ENCODE results near the gene AMBN.

AMBN gene

DNA sequence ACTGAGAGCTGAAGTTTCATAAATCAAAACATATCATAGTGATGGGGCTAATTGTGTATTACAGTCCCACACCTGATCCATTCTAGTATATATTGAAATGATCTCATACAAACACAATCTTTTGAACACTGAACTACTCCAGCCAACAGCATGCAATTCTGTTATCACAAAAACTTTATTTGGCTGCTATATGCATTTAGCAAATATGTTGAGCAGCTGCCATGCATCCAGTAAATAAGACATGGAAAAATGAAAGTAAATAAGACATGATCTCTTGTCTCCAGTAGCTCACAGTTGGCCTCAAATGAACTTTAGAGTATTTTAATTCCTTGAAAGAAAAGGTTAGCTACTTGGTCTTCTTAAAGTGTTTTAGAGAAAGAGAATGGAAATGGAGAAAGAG lies 2.1 kb downstream of the AMBN start:
- POLR2A ChIA-PET, result no interaction called here
- H3K9me3 ChIP-seq (ENCODE audit: control extremely low read depth in 1 of 5, control insufficient read depth in 4 of 5, insufficient read depth in 2 of 5, low read depth in 1 of 5, low read length in 4 of 5), result no peaks in the 10 kb centered on the region
- no peaks in the 10 kb centered on the region for H3K4me1 ChIP-seq (ENCODE audit: control extremely low read depth in 1 of 4, control insufficient read depth in 4 of 4, insufficient read depth in 4 of 4, low read length in 3 of 4)
- DNase-seq, result no peak
- H3K27me3 ChIP-seq (replicated peaks in 2 of 5; ENCODE audit: control insufficient read depth in 4 of 5, insufficient read depth in 5 of 5, low read length in 4 of 5), result no peaks in the 10 kb centered on the region
- no peak overlapping the region for H3K4me3 ChIP-seq (ENCODE audit: control insufficient read depth in 1 of 7, extremely low read depth in 1 of 7, insufficient read depth in 4 of 7, low read depth in 2 of 7, low read length in 6 of 7)
- CTCF ChIA-PET, result interaction anchor here (0.5 to 1.1 kb wide), 2 partner anchors 9 to 968 kb away, joined by 3 read pairs; no protein-coding TSS in a partner anchor
- no peaks in the 10 kb centered on the region for H3K36me3 ChIP-seq (ENCODE audit: control insufficient read depth in 4 of 4, insufficient read depth in 4 of 4, low read length in 3 of 4)
- H3K27ac ChIP-seq (ENCODE audit: insufficient read depth in 1 of 2, low read depth in 1 of 2, low read length in 2 of 2, poor library complexity in 1 of 2, severe bottlenecking in 2 of 2), result no peak overlapping the region

DNA sequence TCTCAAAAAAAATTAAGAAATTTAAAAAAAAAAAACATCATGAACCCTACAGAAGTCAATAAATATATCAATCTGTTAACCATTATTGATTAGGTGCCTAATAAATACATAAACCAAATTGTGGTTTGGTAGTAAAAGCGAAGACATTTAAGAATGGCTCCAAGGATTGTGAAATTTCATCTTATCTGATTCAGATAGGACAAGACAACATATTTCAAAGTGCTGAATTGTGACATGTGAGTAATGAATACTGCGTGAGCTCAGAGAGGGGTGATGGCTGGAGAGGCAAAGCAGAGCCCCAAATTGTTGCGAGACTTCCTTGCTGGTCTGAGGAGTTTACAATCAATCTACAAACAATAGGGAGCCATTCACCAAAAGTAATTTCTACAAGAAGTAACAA lies 8.2 kb downstream of the AMBN start:
- ChIA-PET CTCF (interaction anchor here (0.6 to 1.5 kb wide), 8 partner anchors 11 to 1112 kb away, joined by 3 to 5 read pairs (median 3); no protein-coding TSS in a partner anchor), POLR2A (no interaction called here)
- Histone ChIP-seq H3K36me3 (ENCODE audit: control insufficient read depth in 4 of 4, insufficient read depth in 4 of 4, low read length in 3 of 4) (no peaks in the 10 kb centered on the region), H3K27me3 (replicated peaks in 2 of 5; ENCODE audit: control insufficient read depth in 4 of 5, insufficient read depth in 5 of 5, low read length in 4 of 5) (no peaks in the 10 kb centered on the region), H3K27ac (ENCODE audit: insufficient read depth in 1 of 2, low read depth in 1 of 2, low read length in 2 of 2, poor library complexity in 1 of 2, severe bottlenecking in 2 of 2) (no peak overlapping the region), H3K9me3 (ENCODE audit: control extremely low read depth in 1 of 5, control insufficient read depth in 4 of 5, insufficient read depth in 2 of 5, low read depth in 1 of 5, low read length in 4 of 5) (no peaks in the 10 kb centered on the region), H3K4me3 (ENCODE audit: control insufficient read depth in 1 of 7, extremely low read depth in 1 of 7, insufficient read depth in 4 of 7, low read depth in 2 of 7, low read length in 6 of 7) (no peak overlapping the region), H3K4me1 (ENCODE audit: control extremely low read depth in 1 of 4, control insufficient read depth in 4 of 4, insufficient read depth in 4 of 4, low read length in 3 of 4) (peaks cover 0 to 4% (median 0%) of the 10 kb centered on the region in 4 experiments)
- 100% methylated on average over 1 of the region's 3 CpGs for WGBS (ENCODE audit: insufficient coverage)
- DNase-seq, result no peak

DNA sequence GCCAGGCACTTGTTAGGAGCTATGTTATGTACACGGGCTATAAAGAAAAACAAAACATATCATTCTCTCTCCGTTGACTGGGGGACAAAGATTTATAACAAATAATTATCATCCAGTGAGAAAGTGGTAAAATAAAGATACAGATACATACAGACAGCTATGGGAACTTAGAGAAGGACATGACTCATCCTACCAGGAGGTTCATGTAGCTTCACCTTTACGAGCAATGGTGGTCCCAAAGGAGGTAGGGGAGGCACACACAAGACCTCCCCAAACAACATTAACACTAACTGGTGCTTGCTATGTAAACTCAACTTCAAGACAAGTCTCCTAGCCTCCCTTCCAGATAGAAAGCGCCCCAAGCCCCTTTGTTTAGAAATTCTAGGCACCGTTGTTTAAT lies 8.9 kb downstream of the AMBN start:
- Histone ChIP-seq H3K27me3 (replicated peaks in 2 of 5; ENCODE audit: control insufficient read depth in 4 of 5, insufficient read depth in 5 of 5, low read length in 4 of 5) (no peaks in the 10 kb centered on the region), H3K9me3 (ENCODE audit: control extremely low read depth in 1 of 5, control insufficient read depth in 4 of 5, insufficient read depth in 2 of 5, low read depth in 1 of 5, low read length in 4 of 5) (no peaks in the 10 kb centered on the region), H3K4me3 (ENCODE audit: control insufficient read depth in 1 of 7, extremely low read depth in 1 of 7, insufficient read depth in 4 of 7, low read depth in 2 of 7, low read length in 6 of 7) (no peak overlapping the region), H3K36me3 (ENCODE audit: control insufficient read depth in 4 of 4, insufficient read depth in 4 of 4, low read length in 3 of 4) (no peaks in the 10 kb centered on the region), H3K4me1 (ENCODE audit: control extremely low read depth in 1 of 4, control insufficient read depth in 4 of 4, insufficient read depth in 4 of 4, low read length in 3 of 4) (peaks cover 0 to 4% (median 0%) of the 10 kb centered on the region in 4 experiments), H3K27ac (ENCODE audit: insufficient read depth in 1 of 2, low read depth in 1 of 2, low read length in 2 of 2, poor library complexity in 1 of 2, severe bottlenecking in 2 of 2) (no peak overlapping the region)
- ChIA-PET CTCF (interaction anchor here (0.6 to 1.5 kb wide), 10 partner anchors 10 to 1111 kb away, joined by 3 to 5 read pairs (median 3); no protein-coding TSS in a partner anchor), POLR2A (no interaction called here)
- DNase-seq, result no peak
- WGBS (ENCODE audit: insufficient coverage), result 93% methylated on average over 2 of the region's 5 CpGs

DNA sequence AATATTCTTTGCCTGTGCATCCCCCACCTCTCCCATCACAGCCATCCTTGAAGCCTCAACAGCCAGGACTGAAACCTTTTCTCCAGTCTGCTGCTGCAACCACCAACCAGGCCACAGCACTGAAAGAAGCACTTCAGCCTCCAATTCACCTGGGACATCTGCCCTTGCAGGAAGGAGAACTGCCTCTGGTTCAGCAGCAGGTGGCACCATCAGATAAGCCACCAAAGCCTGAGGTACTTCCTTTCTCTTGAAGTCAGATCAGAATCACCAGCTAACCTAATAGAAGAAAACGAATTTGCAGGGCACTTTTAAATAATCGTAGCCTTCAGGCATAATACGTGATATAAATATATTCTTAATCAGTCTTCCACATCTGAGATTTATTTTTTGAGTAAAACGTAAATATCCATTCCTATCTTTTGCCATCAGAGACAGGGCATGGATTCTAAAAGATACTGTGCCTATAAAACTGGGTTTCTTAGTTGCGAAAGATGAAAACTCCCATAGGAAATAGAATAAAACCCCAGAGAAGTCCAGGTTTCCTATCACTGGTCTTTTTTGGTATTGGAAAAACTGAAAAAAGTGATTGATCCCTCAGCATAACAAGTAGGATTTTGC lies 9.5 kb downstream of the AMBN start:
- POLR2A ChIA-PET, result no interaction called here
- no peaks in the 10 kb centered on the region for H3K9me3 ChIP-seq (ENCODE audit: control extremely low read depth in 1 of 5, control insufficient read depth in 4 of 5, insufficient read depth in 2 of 5, low read depth in 1 of 5, low read length in 4 of 5)
- H3K27ac ChIP-seq (ENCODE audit: insufficient read depth in 1 of 2, low read depth in 1 of 2, low read length in 2 of 2, poor library complexity in 1 of 2, severe bottlenecking in 2 of 2), result no peak overlapping the region
- WGBS (ENCODE audit: insufficient coverage), result no CpG with 5 or more reads among the region's 5 CpGs
- CTCF ChIA-PET, result interaction anchor here (1.0 to 1.5 kb wide), 8 partner anchors 12 to 1111 kb away, joined by 3 read pairs; no protein-coding TSS in a partner anchor
- DNase-seq, result peak; percentile 82 to 95 (median 92)
- H3K4me1 ChIP-seq (ENCODE audit: control extremely low read depth in 1 of 4, control insufficient read depth in 4 of 4, insufficient read depth in 4 of 4, low read length in 3 of 4), result peaks cover 0 to 4% (median 0%) of the 10 kb centered on the region in 4 experiments
- peak overlapping the region in 2 of 7 experiments; percentile 11 to 14 for H3K4me3 ChIP-seq (ENCODE audit: control insufficient read depth in 1 of 7, extremely low read depth in 1 of 7, insufficient read depth in 4 of 7, low read depth in 2 of 7, low read length in 6 of 7)
- H3K27me3 ChIP-seq (replicated peaks in 2 of 5; ENCODE audit: control insufficient read depth in 4 of 5, insufficient read depth in 5 of 5, low read length in 4 of 5), result no peaks in the 10 kb centered on the region
- H3K36me3 ChIP-seq (ENCODE audit: control insufficient read depth in 4 of 4, insufficient read depth in 4 of 4, low read length in 3 of 4), result no peaks in the 10 kb centered on the region

DNA sequence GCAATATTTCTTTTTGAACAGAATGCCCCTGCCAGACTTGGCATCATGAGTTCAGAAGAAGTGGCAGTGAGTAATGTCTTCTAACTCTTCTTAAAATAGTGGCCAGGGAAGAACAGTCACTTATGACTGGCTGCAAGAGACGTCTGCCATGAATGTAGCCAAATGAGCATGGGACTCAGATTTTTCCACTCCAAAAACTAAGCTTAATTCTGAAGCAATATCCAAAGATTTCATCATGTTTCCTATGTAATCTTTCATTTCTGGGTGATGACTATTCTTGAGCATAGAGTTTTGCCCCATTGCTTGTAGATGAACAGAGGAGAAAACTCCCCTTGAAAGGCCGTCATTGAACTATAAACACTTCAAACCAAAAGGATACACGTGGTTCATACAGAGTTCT lies 11.8 kb downstream of the AMBN start:
- no peak overlapping the region for H3K27ac ChIP-seq (ENCODE audit: insufficient read depth in 1 of 2, low read depth in 1 of 2, low read length in 2 of 2, poor library complexity in 1 of 2, severe bottlenecking in 2 of 2)
- no peaks in the 10 kb centered on the region for H3K27me3 ChIP-seq (replicated peaks in 2 of 5; ENCODE audit: control insufficient read depth in 4 of 5, insufficient read depth in 5 of 5, low read length in 4 of 5)
- H3K4me1 ChIP-seq (ENCODE audit: control extremely low read depth in 1 of 4, control insufficient read depth in 4 of 4, insufficient read depth in 4 of 4, low read length in 3 of 4), result peaks cover 0 to 4% (median 0%) of the 10 kb centered on the region in 4 experiments
- no peak overlapping the region for H3K4me3 ChIP-seq (ENCODE audit: control insufficient read depth in 1 of 7, extremely low read depth in 1 of 7, insufficient read depth in 4 of 7, low read depth in 2 of 7, low read length in 6 of 7)
- DNase-seq, result no peak
- H3K36me3 ChIP-seq (ENCODE audit: control insufficient read depth in 4 of 4, insufficient read depth in 4 of 4, low read length in 3 of 4), result no peaks in the 10 kb centered on the region
- no peaks in the 10 kb centered on the region for H3K9me3 ChIP-seq (ENCODE audit: control extremely low read depth in 1 of 5, control insufficient read depth in 4 of 5, insufficient read depth in 2 of 5, low read depth in 1 of 5, low read length in 4 of 5)
- CTCF ChIA-PET, result interaction anchor here (1.0 to 1.3 kb wide), 2 partner anchors 9 to 11 kb away, joined by 3 read pairs; no protein-coding TSS in a partner anchor
- WGBS (ENCODE audit: insufficient coverage), result 100% methylated on average over 2 of the region's 3 CpGs
- POLR2A ChIA-PET, result no interaction called here

DNA sequence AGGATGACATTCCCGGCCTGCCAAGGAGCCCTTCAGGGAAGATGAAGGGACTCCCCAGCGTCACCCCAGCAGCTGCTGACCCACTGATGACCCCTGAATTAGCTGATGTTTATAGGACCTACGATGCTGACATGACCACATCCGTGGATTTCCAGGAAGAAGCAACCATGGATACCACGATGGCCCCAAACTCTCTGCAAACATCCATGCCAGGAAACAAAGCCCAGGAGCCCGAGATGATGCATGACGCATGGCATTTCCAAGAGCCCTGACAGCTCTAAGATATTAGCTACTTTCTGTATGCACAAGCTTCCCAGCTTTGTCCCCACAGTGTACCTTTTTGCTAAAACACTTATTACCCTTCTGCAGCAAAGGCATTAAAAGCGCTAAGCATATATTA lies 14.4 kb downstream of the AMBN start:
- WGBS (ENCODE audit: insufficient coverage), result 95% methylated on average over 6 of the region's 8 CpGs
- no peaks in the 10 kb centered on the region for H3K27me3 ChIP-seq (replicated peaks in 2 of 5; ENCODE audit: control insufficient read depth in 4 of 5, insufficient read depth in 5 of 5, low read length in 4 of 5)
- peaks cover 0 to 4% (median 0%) of the 10 kb centered on the region in 4 experiments for H3K4me1 ChIP-seq (ENCODE audit: control extremely low read depth in 1 of 4, control insufficient read depth in 4 of 4, insufficient read depth in 4 of 4, low read length in 3 of 4)
- no peak overlapping the region for H3K4me3 ChIP-seq (ENCODE audit: control insufficient read depth in 1 of 7, extremely low read depth in 1 of 7, insufficient read depth in 4 of 7, low read depth in 2 of 7, low read length in 6 of 7)
- no peaks in the 10 kb centered on the region for H3K9me3 ChIP-seq (ENCODE audit: control extremely low read depth in 1 of 5, control insufficient read depth in 4 of 5, insufficient read depth in 2 of 5, low read depth in 1 of 5, low read length in 4 of 5)
- H3K27ac ChIP-seq (ENCODE audit: insufficient read depth in 1 of 2, low read depth in 1 of 2, low read length in 2 of 2, poor library complexity in 1 of 2, severe bottlenecking in 2 of 2), result no peak overlapping the region
- no peak for DNase-seq
- POLR2A ChIA-PET, result no interaction called here
- no peaks in the 10 kb centered on the region for H3K36me3 ChIP-seq (ENCODE audit: control insufficient read depth in 4 of 4, insufficient read depth in 4 of 4, low read length in 3 of 4)
- CTCF ChIA-PET, result interaction anchor here (1.0 to 1.6 kb wide), 5 partner anchors 8 to 388 kb away, joined by 3 to 4 read pairs (median 3); no protein-coding TSS in a partner anchor

DNA sequence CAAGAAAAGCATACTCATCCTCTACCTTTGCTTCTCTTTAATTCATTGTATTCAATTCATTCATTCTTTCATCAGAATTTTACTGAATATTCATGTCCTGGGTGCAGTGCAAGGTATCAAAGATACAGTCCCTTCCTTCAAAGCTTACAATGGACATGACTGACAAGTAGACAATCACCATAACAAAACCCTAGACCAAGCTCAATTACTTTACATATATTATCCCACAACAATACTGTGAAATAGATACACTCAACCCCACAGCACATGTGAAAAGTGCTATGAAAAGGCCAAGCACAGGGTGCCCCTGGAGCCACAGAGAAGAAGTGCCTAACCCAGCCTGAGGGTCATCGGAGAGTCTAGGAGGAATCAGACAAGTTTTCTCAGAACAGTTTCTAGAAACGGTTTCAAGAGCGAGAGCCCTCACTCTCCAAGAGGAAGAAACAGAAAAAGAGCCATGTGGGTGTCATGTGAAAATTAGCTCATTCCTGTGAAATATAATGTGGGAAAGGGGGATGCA lies 15.3 kb downstream of the AMBN start:
- Histone ChIP-seq H3K27me3 (replicated peaks in 2 of 5; ENCODE audit: control insufficient read depth in 4 of 5, insufficient read depth in 5 of 5, low read length in 4 of 5) (no peaks in the 10 kb centered on the region), H3K4me1 (ENCODE audit: control extremely low read depth in 1 of 4, control insufficient read depth in 4 of 4, insufficient read depth in 4 of 4, low read length in 3 of 4) (no peaks in the 10 kb centered on the region), H3K36me3 (ENCODE audit: control insufficient read depth in 4 of 4, insufficient read depth in 4 of 4, low read length in 3 of 4) (no peaks in the 10 kb centered on the region), H3K4me3 (ENCODE audit: control insufficient read depth in 1 of 7, extremely low read depth in 1 of 7, insufficient read depth in 4 of 7, low read depth in 2 of 7, low read length in 6 of 7) (no peak overlapping the region), H3K9me3 (ENCODE audit: control extremely low read depth in 1 of 5, control insufficient read depth in 4 of 5, insufficient read depth in 2 of 5, low read depth in 1 of 5, low read length in 4 of 5) (no peaks in the 10 kb centered on the region), H3K27ac (ENCODE audit: insufficient read depth in 1 of 2, low read depth in 1 of 2, low read length in 2 of 2, poor library complexity in 1 of 2, severe bottlenecking in 2 of 2) (no peak overlapping the region)
- no peak for DNase-seq
- POLR2A ChIA-PET, result no interaction called here
- CTCF ChIA-PET, result interaction anchor here (1.1 kb wide), 1 partner anchor 37 kb away, joined by 3 read pairs; no protein-coding TSS in a partner anchor
- WGBS (ENCODE audit: insufficient coverage), result 93% methylated on average over 3 of the region's 3 CpGs

Measured in common myeloid progenitor, CD34-positive (primary cell).